Caco-2 (cell line): Measurements from ENCODE around the gene RALGPS1. TPM values are rescaled to one million over a fixed set of nuclear protein-coding genes. Genes with fewer than 3 reads are reported as not detected.
A peak's percentile ranks its signal among the peaks of the same experiment; 100 is the strongest.

ENCODE experiments used
- BruUV-seq: library from RNA; stranded (reverse); fragments of 400-500 nt; replicated peaks from 2 replicates; lab custom pipeline; 2021; lab: Mats Ljungman, UMichigan
- CTCF ChIA-PET: fragments of 300-600 bp; sonication (Branson Sonifier 250); formaldehyde crosslinking; loops from one replicate; lab custom pipeline; 2022; ENCODE audit warnings: antibody characterized with exemption; lab: Charles Lee
- POLR2A ChIA-PET: fragments of 300-600 bp; sonication (Branson Sonifier 250); formaldehyde crosslinking; loops from one replicate; lab custom pipeline; 2022; ENCODE audit warnings: antibody characterized with exemption; lab: Charles Lee
- DNase-seq, 2 experiments: peaks; one replicate each; pipeline versions ENCODE4 v3.0.0 to v3.0.0-alpha.2; 2020 to 2022
- H3K27me3 ChIP-seq: replicated peaks from 2 replicates; pipeline ENCODE4 v1.6.0; 2011; ENCODE audit warnings: low read length; ENCODE audit not compliant: control insufficient read depth, insufficient read depth
- H3K36me3 ChIP-seq: 2 replicates; pipeline ENCODE4 v1.5.1; 2011; ENCODE audit warnings: low read length; ENCODE audit not compliant: control insufficient read depth, insufficient read depth
- H3K4me1 ChIP-seq: fragments of 250-450 bp; sonication (Bioruptor Pico); 2 replicates; pipeline ENCODE4 v1.5.1; 2020; ENCODE audit warnings: mild to moderate bottlenecking
- H3K4me3 ChIP-seq: 2 replicates; pipeline ENCODE4 v1.5.1; 2011; ENCODE audit warnings: low read depth, mild to moderate bottlenecking, control low read depth, low read length
- H3K9me3 ChIP-seq: fragments of 250-450 bp; sonication (Bioruptor Pico); 2 replicates; pipeline ENCODE4 v1.5.1; 2020; ENCODE audit warnings: mild to moderate bottlenecking, moderate library complexity
- H3K27ac Mint-ChIP-seq: one replicate; pipeline ENCODE4 v1.8.0; 2022; ENCODE audit warnings: mixed read lengths; ENCODE audit not compliant: unreplicated experiment
- H3K27me3 Mint-ChIP-seq: one replicate; pipeline ENCODE4 v1.8.0; 2022; ENCODE audit warnings: mixed read lengths; ENCODE audit not compliant: insufficient read depth, unreplicated experiment
- H3K36me3 Mint-ChIP-seq: one replicate; pipeline ENCODE4 v1.8.0; 2022; ENCODE audit warnings: mild to moderate bottlenecking, mixed read lengths; ENCODE audit not compliant: insufficient read depth, unreplicated experiment
- H3K4me1 Mint-ChIP-seq: one replicate; pipeline ENCODE4 v1.8.0; 2022; ENCODE audit warnings: low read depth, mixed read lengths; ENCODE audit not compliant: unreplicated experiment
- H3K4me3 Mint-ChIP-seq: one replicate; pipeline ENCODE4 v1.8.0; 2022; ENCODE audit warnings: mild to moderate bottlenecking, moderate library complexity, mixed read lengths; ENCODE audit not compliant: unreplicated experiment
- H3K9me3 Mint-ChIP-seq: one replicate; pipeline ENCODE4 v1.8.0; 2022; ENCODE audit warnings: mixed read lengths; ENCODE audit not compliant: unreplicated experiment
- CTCF ChIP-seq, 2 experiments: fragments of 200-600 bp in 1 of 2; IDR thresholded peaks; 1 replicate in 1 of 2; 2 replicates in 1 of 2; pipeline versions ENCODE4 v1.5.1 to v1.8.0; 2011 to 2022; ENCODE audit warnings: antibody characterized with exemption in 1 of 2, control low read depth in 1 of 2, inconsistent platforms in 1 of 2, low read depth in 1 of 2, low read length in 1 of 2, mild to moderate bottlenecking in 1 of 2, moderate library complexity in 1 of 2; ENCODE audit not compliant: insufficient read depth in 1 of 2, severe bottlenecking in 1 of 2, unreplicated experiment in 1 of 2
- intact Hi-C: fragments of 100-400 bp; cut with micrococcal nuclease; formaldehyde crosslinking; loops from one replicate; pipeline ENCODE4 v1.10.0; 2022; ENCODE audit not compliant: unreplicated experiment
- total RNA-seq: library from RNA; stranded (reverse); gene quantifications from 2 replicates; pipeline ENCODE4 v1.2.3, GENCODE V29; 2022

RALGPS1 gene
- total RNA-seq, 1 experiment from 2014 or later = 41.5 TPM

- BruUV-seq = no TSS peak
- H3K36me3 ChIP-seq = no peaks in the 10 kb centered on the region; the same call in 1 of the 2 replicates
- ChIA-PET CTCF (no interaction called here), POLR2A (no interaction called here)
- intact Hi-C loops = no loop called here
- peaks cover 12% of the 10 kb centered on the region for H3K4me1 ChIP-seq
- peak in 1 of 2 experiments; percentile 26 for DNase-seq
- peaks cover 16% of the 10 kb centered on the region for H3K4me1 Mint-ChIP-seq
- no peak overlapping the region for H3K4me3 Mint-ChIP-seq
- H3K27me3 Mint-ChIP-seq = no peaks in the 10 kb centered on the region
- no peaks in the 10 kb centered on the region for H3K36me3 Mint-ChIP-seq
- H3K27me3 ChIP-seq = no peaks in the 10 kb centered on the region
- no peak overlapping the region for H3K4me3 ChIP-seq
- no peak for TF ChIP-seq CTCF (IDR thresholded peaks at IDR 0.05; ENCODE audit: insufficient read depth in 1 of 2, low read depth in 1 of 2, low read length in 1 of 2, severe bottlenecking in 1 of 2, unreplicated experiment in 1 of 2)
- H3K9me3 ChIP-seq = no peaks in the 10 kb centered on the region
- H3K9me3 Mint-ChIP-seq = no peaks in the 10 kb centered on the region
- H3K27ac Mint-ChIP-seq = no peak overlapping the region
Measured at GRCh38 chr9:127162046-127162863, 247.7 kb downstream of the RALGPS1 start.

- Histone ChIP-seq H3K4me1 (peaks cover 12% of the 10 kb centered on the region), H3K36me3 (peaks cover 1% of the 10 kb centered on the region; the same call in 1 of the 2 replicates), H3K9me3 (no peaks in the 10 kb centered on the region), H3K4me3 (no peak overlapping the region), H3K27me3 (no peaks in the 10 kb centered on the region)
- no TSS peak for BruUV-seq
- H3K4me1 Mint-ChIP-seq = peaks cover 16% of the 10 kb centered on the region
- H3K36me3 Mint-ChIP-seq = peaks cover 5% of the 10 kb centered on the region
- POLR2A ChIA-PET = no interaction called here
- no peak for DNase-seq
- no peaks in the 10 kb centered on the region for H3K27me3 Mint-ChIP-seq
- intact Hi-C loops = no loop called here
- TF ChIP-seq CTCF (IDR thresholded peaks at IDR 0.05; ENCODE audit: insufficient read depth in 1 of 2, low read depth in 1 of 2, low read length in 1 of 2, severe bottlenecking in 1 of 2, unreplicated experiment in 1 of 2) = no peak
- CTCF ChIA-PET = no interaction called here
- no peak overlapping the region for H3K4me3 Mint-ChIP-seq
- no peaks in the 10 kb centered on the region for H3K9me3 Mint-ChIP-seq
- no peak overlapping the region for H3K27ac Mint-ChIP-seq
Measured at GRCh38 chr9:127162864-127163365, 248.3 kb downstream of the RALGPS1 start.

DNA sequence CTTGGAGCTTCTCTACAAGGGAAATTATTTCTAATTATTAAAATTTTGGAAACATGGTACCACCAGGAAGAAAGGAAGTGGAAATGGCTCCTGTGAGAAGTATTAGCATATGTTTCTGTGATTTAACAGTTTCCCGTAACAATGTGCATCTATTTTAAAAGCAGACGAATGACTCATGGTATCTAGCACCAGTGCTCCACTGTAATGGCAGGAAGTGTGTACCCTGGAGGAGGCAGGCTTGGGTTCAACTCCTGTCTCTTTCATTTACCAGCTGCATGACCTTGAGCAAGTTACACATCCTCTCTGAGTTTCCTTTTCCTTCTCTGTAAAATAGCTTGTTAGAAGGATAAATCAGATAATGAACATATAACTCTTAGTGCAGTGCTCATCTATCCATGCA is 248.8 kb downstream of the RALGPS1 start:
- POLR2A ChIA-PET = no interaction called here
- intact Hi-C loops = no loop called here
- no peak for TF ChIP-seq CTCF (IDR thresholded peaks at IDR 0.05; ENCODE audit: insufficient read depth in 1 of 2, low read depth in 1 of 2, low read length in 1 of 2, severe bottlenecking in 1 of 2, unreplicated experiment in 1 of 2)
- Mint-ChIP-seq H3K4me3 (no peak overlapping the region), H3K4me1 (peaks cover 16% of the 10 kb centered on the region), H3K9me3 (no peaks in the 10 kb centered on the region), H3K36me3 (peaks cover 6% of the 10 kb centered on the region), H3K27ac (no peak overlapping the region), H3K27me3 (no peaks in the 10 kb centered on the region)
- CTCF ChIA-PET = no interaction called here
- no TSS peak for BruUV-seq
- Histone ChIP-seq H3K4me3 (no peak overlapping the region), H3K36me3 (peaks cover 1% of the 10 kb centered on the region; the same call in 1 of the 2 replicates), H3K27me3 (no peaks in the 10 kb centered on the region), H3K4me1 (peaks cover 12% of the 10 kb centered on the region), H3K9me3 (no peaks in the 10 kb centered on the region)
- no peak for DNase-seq
